ENCODE data around the gene MTAP.

DNA sequence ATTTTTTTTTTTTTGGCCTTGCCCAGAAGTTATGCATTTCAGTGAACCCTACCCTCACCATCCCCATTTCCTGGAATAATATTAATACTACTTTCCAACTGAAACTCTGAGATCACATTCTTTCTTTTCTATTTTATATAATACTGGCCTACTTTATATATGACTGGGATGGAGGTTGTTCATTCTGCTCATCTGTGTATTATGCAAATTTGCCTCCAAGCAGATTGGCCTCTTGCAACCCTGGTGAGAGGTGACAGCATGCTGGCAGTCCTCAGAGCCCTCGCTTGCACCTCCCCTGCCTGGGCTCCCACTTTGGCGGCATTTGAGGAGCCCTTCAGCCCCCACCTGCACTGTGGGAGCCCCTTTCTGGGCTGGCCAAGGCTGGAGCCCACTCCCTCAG is 156.4 kb downstream of the MTAP start:
- TF ChIP-seq EZH2 (IDR thresholded peaks at IDR 0.05; ENCODE audit: low read length, unreplicated experiment) = no peak
- TF ChIP-seq, protein P1, sequence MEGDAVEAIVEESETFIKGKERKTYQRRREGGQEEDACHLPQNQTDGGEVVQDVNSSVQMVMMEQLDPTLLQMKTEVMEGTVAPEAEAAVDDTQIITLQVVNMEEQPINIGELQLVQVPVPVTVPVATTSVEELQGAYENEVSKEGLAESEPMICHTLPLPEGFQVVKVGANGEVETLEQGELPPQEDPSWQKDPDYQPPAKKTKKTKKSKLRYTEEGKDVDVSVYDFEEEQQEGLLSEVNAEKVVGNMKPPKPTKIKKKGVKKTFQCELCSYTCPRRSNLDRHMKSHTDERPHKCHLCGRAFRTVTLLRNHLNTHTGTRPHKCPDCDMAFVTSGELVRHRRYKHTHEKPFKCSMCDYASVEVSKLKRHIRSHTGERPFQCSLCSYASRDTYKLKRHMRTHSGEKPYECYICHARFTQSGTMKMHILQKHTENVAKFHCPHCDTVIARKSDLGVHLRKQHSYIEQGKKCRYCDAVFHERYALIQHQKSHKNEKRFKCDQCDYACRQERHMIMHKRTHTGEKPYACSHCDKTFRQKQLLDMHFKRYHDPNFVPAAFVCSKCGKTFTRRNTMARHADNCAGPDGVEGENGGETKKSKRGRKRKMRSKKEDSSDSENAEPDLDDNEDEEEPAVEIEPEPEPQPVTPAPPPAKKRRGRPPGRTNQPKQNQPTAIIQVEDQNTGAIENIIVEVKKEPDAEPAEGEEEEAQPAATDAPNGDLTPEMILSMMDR (conservative IDR thresholded peaks at IDR 0.05; ENCODE audit: low read depth, low read length) = no peak

All from PC-3 (cell line).